ENCODE measurements around the gene SOX8.

GRCh38 chr16:964356-965035 lies 17.1 kb upstream of the SOX8 start:
- TF ChIP-seq, protein P1, sequence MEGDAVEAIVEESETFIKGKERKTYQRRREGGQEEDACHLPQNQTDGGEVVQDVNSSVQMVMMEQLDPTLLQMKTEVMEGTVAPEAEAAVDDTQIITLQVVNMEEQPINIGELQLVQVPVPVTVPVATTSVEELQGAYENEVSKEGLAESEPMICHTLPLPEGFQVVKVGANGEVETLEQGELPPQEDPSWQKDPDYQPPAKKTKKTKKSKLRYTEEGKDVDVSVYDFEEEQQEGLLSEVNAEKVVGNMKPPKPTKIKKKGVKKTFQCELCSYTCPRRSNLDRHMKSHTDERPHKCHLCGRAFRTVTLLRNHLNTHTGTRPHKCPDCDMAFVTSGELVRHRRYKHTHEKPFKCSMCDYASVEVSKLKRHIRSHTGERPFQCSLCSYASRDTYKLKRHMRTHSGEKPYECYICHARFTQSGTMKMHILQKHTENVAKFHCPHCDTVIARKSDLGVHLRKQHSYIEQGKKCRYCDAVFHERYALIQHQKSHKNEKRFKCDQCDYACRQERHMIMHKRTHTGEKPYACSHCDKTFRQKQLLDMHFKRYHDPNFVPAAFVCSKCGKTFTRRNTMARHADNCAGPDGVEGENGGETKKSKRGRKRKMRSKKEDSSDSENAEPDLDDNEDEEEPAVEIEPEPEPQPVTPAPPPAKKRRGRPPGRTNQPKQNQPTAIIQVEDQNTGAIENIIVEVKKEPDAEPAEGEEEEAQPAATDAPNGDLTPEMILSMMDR (conservative IDR thresholded peaks at IDR 0.05; ENCODE audit: low read depth in 2 of 2): no peak
- TF ChIP-seq POLR2AphosphoS5 (IDR thresholded peaks at IDR 0.05; ENCODE audit: low read depth) (no peak), ZNF331 (CRISPR knock-in tag; IDR thresholded peaks at IDR 0.05; ENCODE audit: low read depth) (no peak), EZH2phosphoT487 (IDR thresholded peaks at IDR 0.05; ENCODE audit: unreplicated experiment) (no peak), EZH2 (IDR thresholded peaks at IDR 0.05; ENCODE audit: low read depth, unreplicated experiment) (no peak), REST (IDR thresholded peaks at IDR 0.05; ENCODE audit: unreplicated experiment) (no peak), CREB1 (CRISPR knock-in tag; IDR thresholded peaks at IDR 0.05; ENCODE audit: low read depth) (no peak), ZNF114 (CRISPR knock-in tag; IDR thresholded peaks at IDR 0.05) (no peak), ZNF462 (CRISPR knock-in tag; IDR thresholded peaks at IDR 0.05) (no peak), JUNB (IDR thresholded peaks at IDR 0.05; ENCODE audit: unreplicated experiment) (no peak), STAT1 (IDR thresholded peaks at IDR 0.05; ENCODE audit: unreplicated experiment) (no peak)
- TF ChIP-seq, protein P2, sequence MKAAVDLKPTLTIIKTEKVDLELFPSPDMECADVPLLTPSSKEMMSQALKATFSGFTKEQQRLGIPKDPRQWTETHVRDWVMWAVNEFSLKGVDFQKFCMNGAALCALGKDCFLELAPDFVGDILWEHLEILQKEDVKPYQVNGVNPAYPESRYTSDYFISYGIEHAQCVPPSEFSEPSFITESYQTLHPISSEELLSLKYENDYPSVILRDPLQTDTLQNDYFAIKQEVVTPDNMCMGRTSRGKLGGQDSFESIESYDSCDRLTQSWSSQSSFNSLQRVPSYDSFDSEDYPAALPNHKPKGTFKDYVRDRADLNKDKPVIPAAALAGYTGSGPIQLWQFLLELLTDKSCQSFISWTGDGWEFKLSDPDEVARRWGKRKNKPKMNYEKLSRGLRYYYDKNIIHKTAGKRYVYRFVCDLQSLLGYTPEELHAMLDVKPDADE (IDR thresholded peaks at IDR 0.05): no peak
